GM10248 (cell line): ENCODE data around the gene CCDC195.

ENCODE experiments used
- CTCF ChIA-PET: fragments of 300-600 bp; sonication (Branson Sonifier 250); formaldehyde crosslinking; extraction: SDS; loops from one replicate; lab custom pipeline; 2021; ENCODE audit warnings: antibody characterized with exemption; lab: Yijun Ruan, JAX
- POLR2A ChIA-PET: fragments of 350-650 bp; sonication (Branson Sonifier 250); formaldehyde crosslinking; extraction: SDS; loops from one replicate; lab custom pipeline; 2020; ENCODE audit warnings: antibody characterized with exemption; lab: Yijun Ruan, JAX
- DNase-seq: peaks from one replicate; pipeline ENCODE4 v3.0.0; 2012; ENCODE audit errors: extremely low spot score
- TF ChIP-seq, protein P1 (sequence below): IDR thresholded peaks from 2 replicates; pipeline ENCODE4 v1.5.1; 2012; ENCODE audit warnings: mild to moderate bottlenecking, low read depth; ENCODE audit errors: extremely low read depth, missing control alignments, control extremely low read depth

CCDC195 gene

GRCh38 chr2:224716201-224716600 lies at the start of gene CCDC195:
CCDC195 (minus strand) TSS chr2:224716365; CDS start chr2:224716365, 0 bp downstream.
- CTCF ChIA-PET, result no interaction called here
- DNase-seq, result no peak
- TF ChIP-seq, protein P1, sequence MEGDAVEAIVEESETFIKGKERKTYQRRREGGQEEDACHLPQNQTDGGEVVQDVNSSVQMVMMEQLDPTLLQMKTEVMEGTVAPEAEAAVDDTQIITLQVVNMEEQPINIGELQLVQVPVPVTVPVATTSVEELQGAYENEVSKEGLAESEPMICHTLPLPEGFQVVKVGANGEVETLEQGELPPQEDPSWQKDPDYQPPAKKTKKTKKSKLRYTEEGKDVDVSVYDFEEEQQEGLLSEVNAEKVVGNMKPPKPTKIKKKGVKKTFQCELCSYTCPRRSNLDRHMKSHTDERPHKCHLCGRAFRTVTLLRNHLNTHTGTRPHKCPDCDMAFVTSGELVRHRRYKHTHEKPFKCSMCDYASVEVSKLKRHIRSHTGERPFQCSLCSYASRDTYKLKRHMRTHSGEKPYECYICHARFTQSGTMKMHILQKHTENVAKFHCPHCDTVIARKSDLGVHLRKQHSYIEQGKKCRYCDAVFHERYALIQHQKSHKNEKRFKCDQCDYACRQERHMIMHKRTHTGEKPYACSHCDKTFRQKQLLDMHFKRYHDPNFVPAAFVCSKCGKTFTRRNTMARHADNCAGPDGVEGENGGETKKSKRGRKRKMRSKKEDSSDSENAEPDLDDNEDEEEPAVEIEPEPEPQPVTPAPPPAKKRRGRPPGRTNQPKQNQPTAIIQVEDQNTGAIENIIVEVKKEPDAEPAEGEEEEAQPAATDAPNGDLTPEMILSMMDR, result no peak
- POLR2A ChIA-PET, result no interaction called here

DNA sequence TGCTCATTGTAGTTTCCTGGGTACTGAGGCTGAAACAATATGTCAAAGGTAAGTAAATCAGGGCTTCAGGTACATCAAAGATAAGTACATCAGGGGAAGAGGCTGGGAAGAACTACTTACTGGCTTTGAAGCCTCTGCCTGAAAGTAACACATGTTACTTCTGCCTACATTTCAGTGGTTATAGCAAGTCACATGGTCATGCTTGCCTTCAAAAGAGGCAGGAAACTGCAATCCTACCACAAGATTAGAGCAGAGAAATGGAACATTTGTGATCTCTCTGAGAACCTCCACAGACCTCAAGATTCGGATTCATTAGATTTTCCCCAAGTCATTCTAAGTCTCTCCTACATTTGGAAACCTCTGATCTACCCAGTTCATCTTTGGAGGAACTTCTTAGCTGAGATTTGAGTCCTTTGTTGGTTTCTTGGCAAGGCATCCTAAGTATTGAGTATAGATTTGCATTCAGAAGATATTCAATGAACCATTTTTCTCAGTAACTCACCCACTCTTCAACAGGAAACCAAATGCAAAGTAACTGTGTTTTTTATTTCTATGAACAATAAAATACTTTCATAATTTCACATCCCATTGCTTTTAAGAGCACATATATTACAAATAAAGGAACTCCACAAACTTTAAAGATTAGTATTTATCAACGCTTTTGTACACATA lies 48.5 kb upstream of the CCDC195 start:
- ChIA-PET POLR2A (no interaction called here), CTCF (interaction anchor here (1.2 to 6.1 kb wide), 2 partner anchors 13 to 22 kb away, joined by 3 to 32 read pairs; no protein-coding TSS in a partner anchor)
- peak; percentile 18 for DNase-seq
- TF ChIP-seq, protein P1, result no peak

GRCh38 chr2:224757934-224758548 lies 41.9 kb upstream of the CCDC195 start:
- DNase-seq, result no peak
- CTCF ChIA-PET, result no interaction called here
- POLR2A ChIA-PET, result no interaction called here
- TF ChIP-seq, protein P1, result no peak

- CTCF ChIA-PET, result interaction anchor here (0.8 to 2.7 kb wide), 8 partner anchors 10 to 233 kb away, joined by 3 to 9 read pairs (median 3); no protein-coding TSS in a partner anchor
- POLR2A ChIA-PET, result no interaction called here
- DNase-seq, result no peak
- TF ChIP-seq, protein P1, result no peak
Observed at GRCh38 chr2:224753743-224754540, 37.8 kb upstream of the CCDC195 start.

DNA sequence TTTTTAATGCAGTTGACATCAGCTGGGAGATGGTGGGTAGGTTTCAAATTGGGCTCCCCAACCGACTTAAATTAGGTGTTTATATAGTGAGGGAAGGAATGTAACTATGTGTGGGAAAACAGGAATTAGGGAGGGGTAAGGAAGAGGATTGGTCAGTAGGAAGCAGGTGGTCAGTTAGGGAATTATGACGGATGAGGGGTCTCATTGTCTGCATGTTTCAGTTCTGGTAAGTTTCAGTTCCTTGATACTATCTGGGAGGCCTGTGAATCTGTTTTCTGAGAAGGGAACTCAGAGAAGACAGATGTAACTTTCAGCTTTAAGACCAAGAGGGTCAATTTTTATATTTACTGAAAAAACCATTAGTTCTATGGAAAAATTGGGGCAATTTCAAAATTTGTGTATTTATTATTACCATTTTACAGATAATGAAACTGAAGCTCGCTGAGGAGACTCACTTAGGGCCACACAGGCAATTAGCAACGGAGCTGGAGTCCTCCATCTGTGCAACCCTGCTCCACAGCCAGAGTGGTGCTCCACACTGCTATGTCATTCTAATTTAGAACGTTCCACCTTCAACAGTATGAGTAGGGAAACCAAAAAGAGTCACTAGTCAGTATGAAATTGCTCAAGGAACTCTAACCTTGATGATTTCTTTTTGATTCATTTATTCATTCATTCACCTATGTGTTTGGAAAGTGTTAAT lies 36.0 kb upstream of the CCDC195 start:
- TF ChIP-seq, protein P1, result no peak
- POLR2A ChIA-PET, result no interaction called here
- CTCF ChIA-PET, result interaction anchor here (0.9 to 2.7 kb wide), 4 partner anchors 9 to 102 kb away, joined by 3 to 9 read pairs (median 5); no protein-coding TSS in a partner anchor
- no peak for DNase-seq

GRCh38 chr2:224749136-224749535 lies 33.0 kb upstream of the CCDC195 start:
- ChIA-PET POLR2A (no interaction called here), CTCF (no interaction called here)
- no peak for DNase-seq
- TF ChIP-seq, protein P1, result no peak
